ENCODE results near the gene FLT1.

FLT1 gene

DNA sequence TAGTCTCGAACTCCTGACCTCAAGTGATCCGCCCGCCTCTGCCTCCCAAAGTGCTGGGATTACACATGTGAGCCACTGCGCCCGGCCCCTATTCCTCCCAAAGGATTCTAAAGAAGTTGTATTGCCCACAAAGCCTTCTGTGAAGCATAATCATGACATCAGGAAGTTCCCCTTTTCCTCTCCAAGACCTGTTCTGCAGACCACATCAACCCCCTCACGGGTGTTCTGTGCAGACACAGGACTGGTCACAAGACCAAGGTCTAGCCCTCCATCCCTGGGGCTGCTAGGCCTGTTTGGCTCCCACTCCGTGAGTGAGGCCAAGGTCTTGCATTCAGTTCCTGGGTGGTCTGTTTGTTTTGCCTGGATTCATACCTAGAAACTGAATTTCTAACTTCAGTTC lies 178.1 kb downstream of the FLT1 start (continued):
- TF ChIP-seq ZNF785 (tag by site-specific recombination; IDR thresholded peaks at IDR 0.05) (no peak), ZNF626 (tag by site-specific recombination; IDR thresholded peaks at IDR 0.05) (no peak)
- TF ChIP-seq, protein P1, sequence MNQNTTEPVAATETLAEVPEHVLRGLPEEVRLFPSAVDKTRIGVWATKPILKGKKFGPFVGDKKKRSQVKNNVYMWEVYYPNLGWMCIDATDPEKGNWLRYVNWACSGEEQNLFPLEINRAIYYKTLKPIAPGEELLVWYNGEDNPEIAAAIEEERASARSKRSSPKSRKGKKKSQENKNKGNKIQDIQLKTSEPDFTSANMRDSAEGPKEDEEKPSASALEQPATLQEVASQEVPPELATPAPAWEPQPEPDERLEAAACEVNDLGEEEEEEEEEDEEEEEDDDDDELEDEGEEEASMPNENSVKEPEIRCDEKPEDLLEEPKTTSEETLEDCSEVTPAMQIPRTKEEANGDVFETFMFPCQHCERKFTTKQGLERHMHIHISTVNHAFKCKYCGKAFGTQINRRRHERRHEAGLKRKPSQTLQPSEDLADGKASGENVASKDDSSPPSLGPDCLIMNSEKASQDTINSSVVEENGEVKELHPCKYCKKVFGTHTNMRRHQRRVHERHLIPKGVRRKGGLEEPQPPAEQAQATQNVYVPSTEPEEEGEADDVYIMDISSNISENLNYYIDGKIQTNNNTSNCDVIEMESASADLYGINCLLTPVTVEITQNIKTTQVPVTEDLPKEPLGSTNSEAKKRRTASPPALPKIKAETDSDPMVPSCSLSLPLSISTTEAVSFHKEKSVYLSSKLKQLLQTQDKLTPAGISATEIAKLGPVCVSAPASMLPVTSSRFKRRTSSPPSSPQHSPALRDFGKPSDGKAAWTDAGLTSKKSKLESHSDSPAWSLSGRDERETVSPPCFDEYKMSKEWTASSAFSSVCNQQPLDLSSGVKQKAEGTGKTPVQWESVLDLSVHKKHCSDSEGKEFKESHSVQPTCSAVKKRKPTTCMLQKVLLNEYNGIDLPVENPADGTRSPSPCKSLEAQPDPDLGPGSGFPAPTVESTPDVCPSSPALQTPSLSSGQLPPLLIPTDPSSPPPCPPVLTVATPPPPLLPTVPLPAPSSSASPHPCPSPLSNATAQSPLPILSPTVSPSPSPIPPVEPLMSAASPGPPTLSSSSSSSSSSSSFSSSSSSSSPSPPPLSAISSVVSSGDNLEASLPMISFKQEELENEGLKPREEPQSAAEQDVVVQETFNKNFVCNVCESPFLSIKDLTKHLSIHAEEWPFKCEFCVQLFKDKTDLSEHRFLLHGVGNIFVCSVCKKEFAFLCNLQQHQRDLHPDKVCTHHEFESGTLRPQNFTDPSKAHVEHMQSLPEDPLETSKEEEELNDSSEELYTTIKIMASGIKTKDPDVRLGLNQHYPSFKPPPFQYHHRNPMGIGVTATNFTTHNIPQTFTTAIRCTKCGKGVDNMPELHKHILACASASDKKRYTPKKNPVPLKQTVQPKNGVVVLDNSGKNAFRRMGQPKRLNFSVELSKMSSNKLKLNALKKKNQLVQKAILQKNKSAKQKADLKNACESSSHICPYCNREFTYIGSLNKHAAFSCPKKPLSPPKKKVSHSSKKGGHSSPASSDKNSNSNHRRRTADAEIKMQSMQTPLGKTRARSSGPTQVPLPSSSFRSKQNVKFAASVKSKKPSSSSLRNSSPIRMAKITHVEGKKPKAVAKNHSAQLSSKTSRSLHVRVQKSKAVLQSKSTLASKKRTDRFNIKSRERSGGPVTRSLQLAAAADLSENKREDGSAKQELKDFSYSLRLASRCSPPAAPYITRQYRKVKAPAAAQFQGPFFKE (tag by site-specific recombination; IDR thresholded peaks at IDR 0.05; ENCODE audit: borderline replicate concordance) = no peak

- ChIA-PET CTCF (no interaction called here), POLR2A (interaction anchor here (0.6 kb wide), 1 partner anchor 86 kb away, joined by 3 read pairs; no protein-coding TSS in a partner anchor)
- Histone ChIP-seq H3K4me3 (ENCODE audit: low read depth, low read length) (no peak overlapping the region), H3K4me1 (ENCODE audit: control insufficient read depth, insufficient read depth, low read length) (no peaks in the 10 kb centered on the region), H3K27ac (ENCODE audit: extremely low read depth, low read depth, low read length) (no peak overlapping the region), H3K36me3 (ENCODE audit: control insufficient read depth in 2 of 2, insufficient read depth in 1 of 2, low read length in 2 of 2) (no peaks in the 10 kb centered on the region), H3K9me3 (ENCODE audit: control insufficient read depth, insufficient read depth, low read depth, low read length) (no peaks in the 10 kb centered on the region)
- TF ChIP-seq ZNF580 (tag by site-specific recombination; IDR thresholded peaks at IDR 0.05) = no peak
- no peak for TF ChIP-seq ZNF624 (tag by site-specific recombination; IDR thresholded peaks at IDR 0.05)
- TF ChIP-seq ZNF639 (tag by site-specific recombination; IDR thresholded peaks at IDR 0.05) = no peak
- TF ChIP-seq ZNF416 (tag by site-specific recombination; IDR thresholded peaks at IDR 0.05) = no peak
- TF ChIP-seq SALL2 (tag by site-specific recombination; IDR thresholded peaks at IDR 0.05; ENCODE audit: borderline replicate concordance) = no peak
- no peak for TF ChIP-seq GLIS1 (tag by site-specific recombination; IDR thresholded peaks at IDR 0.05)
- no peak for TF ChIP-seq ZNF518A (tag by site-specific recombination; conservative IDR thresholded peaks at IDR 0.05; ENCODE audit: low read depth)
- TF ChIP-seq ZNF513 (tag by site-specific recombination; IDR thresholded peaks at IDR 0.05) = no peak
- no peak for TF ChIP-seq ZNF24 (tag by site-specific recombination; IDR thresholded peaks at IDR 0.05)
- TF ChIP-seq ZNF626 (tag by site-specific recombination; IDR thresholded peaks at IDR 0.05) = no peak
- TF ChIP-seq ZNF830 (tag by site-specific recombination; IDR thresholded peaks at IDR 0.05; ENCODE audit: low read depth) = no peak
- TF ChIP-seq ZSCAN18 (tag by site-specific recombination; IDR thresholded peaks at IDR 0.05) = no peak
- TF ChIP-seq KLF7 (tag by site-specific recombination; IDR thresholded peaks at IDR 0.05; ENCODE audit: borderline replicate concordance) = no peak
- TF ChIP-seq ZNF324 (tag by site-specific recombination; IDR thresholded peaks at IDR 0.05) = no peak
Observed at GRCh38 chr13:28316129-28316528, 178.8 kb downstream of the FLT1 start.
